C4-2B (cell line): ENCODE results near the gene SPAG4.

ENCODE experiments used
- CTCF ChIP-seq: fragments of 450-650 bp; conservative IDR thresholded peaks from 2 replicates; pipeline ENCODE4 v1.5.1; 2017; ENCODE audit warnings: mild to moderate bottlenecking
- ZFX ChIP-seq: fragments of 450-650 bp; IDR thresholded peaks from 2 replicates; pipeline ENCODE4 v1.6.1; 2017

- TF ChIP-seq CTCF, result no peak
- TF ChIP-seq ZFX, result no peak
Measured at GRCh38 chr20:35648836-35649235, 33.2 kb downstream of the SPAG4 start.
